NCI-H2227 (cell line): ENCODE results near the gene CKMT1A.

Experiments used
- DNase-seq: peaks from one replicate; lab custom pipeline; 2025; ENCODE audit not compliant: unreplicated experiment; lab: John Stamatoyannopoulos, UW

CKMT1A gene

DNA sequence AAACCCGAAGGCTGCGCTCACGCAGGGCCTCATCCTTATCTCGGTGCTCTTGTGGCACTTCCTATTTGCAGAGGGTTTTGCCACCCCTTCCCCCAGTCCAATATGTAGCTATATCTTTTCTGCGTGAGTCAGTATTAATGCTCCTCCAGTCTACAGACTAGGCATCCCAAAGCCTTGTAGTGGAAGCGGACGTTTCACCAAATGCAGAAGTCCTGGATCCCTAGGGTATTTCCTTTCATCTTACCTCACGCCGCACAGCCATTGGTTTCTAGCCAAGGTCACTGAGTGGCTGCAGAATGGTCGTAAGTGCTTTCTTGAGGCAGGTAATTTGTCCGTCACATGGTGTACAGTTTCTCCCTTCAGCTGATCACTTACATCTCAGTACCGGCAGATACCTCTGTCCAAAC, 53.2 kb downstream of the CKMT1A start:
- peak; percentile 46 for DNase-seq

DNA sequence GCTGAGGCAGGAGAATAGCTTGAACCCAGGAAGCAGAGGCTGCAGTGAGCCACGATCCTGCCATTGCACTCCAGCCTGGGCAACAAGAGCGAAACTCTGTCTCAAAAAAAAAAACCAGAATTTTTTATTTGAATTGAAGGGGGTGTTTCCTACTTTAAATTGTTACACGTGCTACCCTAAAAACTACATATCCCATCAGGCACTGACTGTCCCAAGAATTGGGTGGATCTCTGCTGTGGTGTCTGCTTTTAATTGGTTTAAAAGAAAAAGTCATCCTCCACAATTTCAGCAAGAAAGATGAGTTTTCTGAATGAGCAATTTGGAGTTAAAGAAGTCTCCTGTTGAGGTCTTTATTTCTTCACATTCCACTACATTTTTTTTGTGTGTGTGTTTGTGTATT, 54.7 kb downstream of the CKMT1A start:
- DNase-seq = no peak
